ENCODE data around the gene RPL26. TPM values are rescaled to one million over a fixed set of nuclear protein-coding genes. Genes with fewer than 3 reads are reported as not detected.

Gene RPL26
- 1,000 to 10,000 TPM; 1,739 to 2,129 TPM for total RNA-seq
- 2,547 TPM for polyA plus RNA-seq (2013, experiment 1 of 2)
- 2,470 TPM for polyA plus RNA-seq (2013, experiment 2 of 2)
- long read RNA-seq, experiment 1, transcript RPL26-202 (2 exons, 456 nt), result minor isoform, 7 of 733 reads
- long read RNA-seq, experiment 1, transcript RPL26-209 (4 exons, 870 nt), result minor isoform, 8 of 733 reads
- long read RNA-seq, experiment 1, transcript RPL26-214 (4 exons, 528 nt), result major isoform, 222 of 733 reads
- long read RNA-seq, experiment 1, transcript RPL26-206 (4 exons, 763 nt), result minor isoform, 5 of 733 reads
- long read RNA-seq, experiment 1, partial matches to known transcripts, result 444 of 733 reads
- long read RNA-seq, experiment 1, other reads (novel, unspliced or antisense), result 46 of 733 reads
- long read RNA-seq, experiment 2, transcript RPL26-206 (4 exons, 763 nt), result minor isoform, 11 of 300 reads
- long read RNA-seq, experiment 2, transcript RPL26-209 (4 exons, 870 nt), result minor isoform, 9 of 300 reads
- long read RNA-seq, experiment 2, transcript RPL26-214 (4 exons, 528 nt), result major isoform, 250 of 300 reads
- long read RNA-seq, experiment 2, partial matches to known transcripts, result 17 of 300 reads
- long read RNA-seq, experiment 2, other reads (novel, unspliced or antisense), result 5 of 300 reads
- long read RNA-seq, experiment 3, transcript RPL26-214 (4 exons, 528 nt), result major isoform, 572 of 621 reads
- long read RNA-seq, experiment 3, transcript RPL26-209 (4 exons, 870 nt), result minor isoform, 17 of 621 reads
- long read RNA-seq, experiment 3, transcript RPL26-203 (2 exons, 569 nt), result minor isoform, 5 of 621 reads
- long read RNA-seq, experiment 3, partial matches to known transcripts, result 12 of 621 reads
- long read RNA-seq, experiment 3, other reads (novel, unspliced or antisense), result 10 of 621 reads
- long read RNA-seq, experiment 4, transcript RPL26-209 (4 exons, 870 nt), result major isoform, 47 of 88 reads
- long read RNA-seq, experiment 4, transcript RPL26-206 (4 exons, 763 nt), result minor isoform, 25 of 88 reads
- long read RNA-seq, experiment 4, partial matches to known transcripts, result 9 of 88 reads
- long read RNA-seq, experiment 4, other reads (novel, unspliced or antisense), result 4 of 88 reads

DNA sequence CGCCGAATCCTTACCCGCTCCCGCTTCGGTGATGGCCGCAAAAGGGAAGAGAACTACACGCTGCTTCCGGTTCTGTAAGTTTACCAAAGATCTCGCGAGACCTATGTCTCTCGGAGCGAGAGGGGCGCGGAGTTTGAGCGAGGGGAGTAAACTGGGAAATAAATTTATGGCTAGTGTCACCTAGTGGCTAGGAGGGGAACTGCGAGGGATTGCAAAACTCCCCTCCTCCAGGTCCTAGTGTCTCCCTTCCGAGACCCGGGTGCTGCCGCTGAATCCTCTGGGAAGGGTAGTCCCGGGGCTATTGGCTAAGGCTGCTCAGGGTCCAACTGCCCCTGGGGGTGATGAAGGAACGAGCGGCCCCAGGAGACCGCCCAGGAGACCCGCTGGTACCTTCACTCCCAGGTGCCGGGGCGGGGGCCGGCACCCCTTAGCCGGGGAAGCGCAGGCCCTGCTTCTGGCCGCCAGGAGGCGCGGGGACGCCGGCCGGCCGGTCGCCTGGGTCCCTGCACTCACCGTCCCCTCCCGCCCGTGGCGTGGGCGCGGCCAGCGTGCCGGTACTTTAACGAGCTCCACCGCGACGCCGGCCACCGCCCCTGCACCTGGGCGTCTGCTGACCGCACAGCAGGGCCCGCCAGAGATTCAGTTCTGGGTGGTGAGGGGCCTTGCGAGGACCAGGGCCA lies at the start of gene RPL26:
Gene RPL26 (minus strand): TSS at position 51 of the 680 bp plus-strand sequence. CDS start 883 bp downstream, outside the sequence.
- 0% methylated on average over 12 to 55 of the region's 55 CpGs for WGBS, 2 experiments (ENCODE audit: insufficient coverage in 1 of 2, insufficient read length in 1 of 2)
- peak within 1 kb of the TSS; percentile 67 for H3K27ac ChIP-seq (ENCODE audit: low read depth, low read length)
- H3K9me3 Mint-ChIP-seq, result no peaks in the 10 kb centered on the region

DNA sequence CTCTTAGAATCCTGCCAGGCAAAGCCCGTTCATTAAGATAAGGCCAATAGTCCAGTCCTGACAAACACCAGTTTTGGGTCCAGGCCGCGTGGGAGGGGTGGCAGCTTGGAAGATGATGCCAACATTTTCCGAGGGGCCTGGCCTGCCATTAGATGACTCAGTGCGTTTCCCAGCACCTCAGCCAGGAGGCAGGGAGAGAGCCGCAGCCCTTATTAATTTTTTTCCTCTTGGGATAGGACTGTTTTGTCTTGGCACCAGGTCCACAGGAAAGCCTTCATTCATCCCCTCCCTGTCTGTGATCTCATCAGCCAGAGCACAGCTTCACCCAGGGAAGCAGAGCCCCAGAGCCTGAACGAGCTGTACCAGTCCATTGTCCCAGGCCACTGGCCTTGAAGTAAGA lies 48.0 kb upstream of the RPL26 start:
- H3K4me1 Mint-ChIP-seq, result peaks cover 23% of the 10 kb centered on the region
- no peaks in the 10 kb centered on the region for H3K9me3 ChIP-seq (ENCODE audit: control insufficient read depth, low read length)
- H3K36me3 ChIP-seq (ENCODE audit: control insufficient read depth, insufficient read depth, low read length), result no peaks in the 10 kb centered on the region
- 89 to 90% methylated on average over 5 to 7 of the region's 7 CpGs for WGBS, 2 experiments (ENCODE audit: insufficient coverage in 1 of 2, insufficient read length in 1 of 2)
- no peaks in the 10 kb centered on the region for H3K27me3 ChIP-seq (ENCODE audit: control insufficient read depth, insufficient read depth, low read length, poor library complexity, severe bottlenecking)
- H3K4me3 ChIP-seq (ENCODE audit: low read length), result no peak overlapping the region
- peak; percentile 44 for DNase-seq
- no peaks in the 10 kb centered on the region for H3K27me3 Mint-ChIP-seq (ENCODE audit: insufficient read depth)
- no peaks in the 10 kb centered on the region for H3K9me3 Mint-ChIP-seq
- TF ChIP-seq, protein P1, sequence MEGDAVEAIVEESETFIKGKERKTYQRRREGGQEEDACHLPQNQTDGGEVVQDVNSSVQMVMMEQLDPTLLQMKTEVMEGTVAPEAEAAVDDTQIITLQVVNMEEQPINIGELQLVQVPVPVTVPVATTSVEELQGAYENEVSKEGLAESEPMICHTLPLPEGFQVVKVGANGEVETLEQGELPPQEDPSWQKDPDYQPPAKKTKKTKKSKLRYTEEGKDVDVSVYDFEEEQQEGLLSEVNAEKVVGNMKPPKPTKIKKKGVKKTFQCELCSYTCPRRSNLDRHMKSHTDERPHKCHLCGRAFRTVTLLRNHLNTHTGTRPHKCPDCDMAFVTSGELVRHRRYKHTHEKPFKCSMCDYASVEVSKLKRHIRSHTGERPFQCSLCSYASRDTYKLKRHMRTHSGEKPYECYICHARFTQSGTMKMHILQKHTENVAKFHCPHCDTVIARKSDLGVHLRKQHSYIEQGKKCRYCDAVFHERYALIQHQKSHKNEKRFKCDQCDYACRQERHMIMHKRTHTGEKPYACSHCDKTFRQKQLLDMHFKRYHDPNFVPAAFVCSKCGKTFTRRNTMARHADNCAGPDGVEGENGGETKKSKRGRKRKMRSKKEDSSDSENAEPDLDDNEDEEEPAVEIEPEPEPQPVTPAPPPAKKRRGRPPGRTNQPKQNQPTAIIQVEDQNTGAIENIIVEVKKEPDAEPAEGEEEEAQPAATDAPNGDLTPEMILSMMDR (conservative IDR thresholded peaks at IDR 0.05), result no peak
- H3K27ac ChIP-seq (ENCODE audit: low read depth, low read length), result no peak overlapping the region
- H3K36me3 Mint-ChIP-seq (ENCODE audit: low read depth), result no peaks in the 10 kb centered on the region
- H3K27ac Mint-ChIP-seq, result no peak overlapping the region
- H3K4me1 ChIP-seq (ENCODE audit: control insufficient read depth, insufficient read depth, low read length), result no peaks in the 10 kb centered on the region
- H3K4me3 Mint-ChIP-seq, result no peak overlapping the region
- H3K9ac ChIP-seq (ENCODE audit: extremely low read depth, low read length, poor library complexity, severe bottlenecking), result no peak overlapping the region

More for the DNA sequence above, at the start of gene RPL26:
- Histone ChIP-seq H3K4me1 (ENCODE audit: control insufficient read depth, insufficient read depth, low read length) (peaks cover 15% of the 10 kb centered on the region), H3K36me3 (ENCODE audit: control insufficient read depth, insufficient read depth, low read length) (peaks cover 40% of the 10 kb centered on the region), H3K27me3 (ENCODE audit: control insufficient read depth, insufficient read depth, low read length, poor library complexity, severe bottlenecking) (no peaks in the 10 kb centered on the region), H3K4me3 (ENCODE audit: low read length) (peak within 1 kb of the TSS; percentile 98), H3K9ac (ENCODE audit: extremely low read depth, low read length, poor library complexity, severe bottlenecking) (peak within 1 kb of the TSS; percentile 90), H3K9me3 (ENCODE audit: control insufficient read depth, low read length) (no peaks in the 10 kb centered on the region)
- TF ChIP-seq, protein P1 (conservative IDR thresholded peaks at IDR 0.05), result peak; percentile 99
- Mint-ChIP-seq H3K27me3 (ENCODE audit: insufficient read depth) (no peaks in the 10 kb centered on the region), H3K36me3 (ENCODE audit: low read depth) (peaks cover 45% of the 10 kb centered on the region), H3K4me3 (peak within 1 kb of the TSS; percentile 100), H3K27ac (peak within 1 kb of the TSS; percentile 99), H3K4me1 (peaks cover 38% of the 10 kb centered on the region)
- peak; percentile 100 for DNase-seq

DNA sequence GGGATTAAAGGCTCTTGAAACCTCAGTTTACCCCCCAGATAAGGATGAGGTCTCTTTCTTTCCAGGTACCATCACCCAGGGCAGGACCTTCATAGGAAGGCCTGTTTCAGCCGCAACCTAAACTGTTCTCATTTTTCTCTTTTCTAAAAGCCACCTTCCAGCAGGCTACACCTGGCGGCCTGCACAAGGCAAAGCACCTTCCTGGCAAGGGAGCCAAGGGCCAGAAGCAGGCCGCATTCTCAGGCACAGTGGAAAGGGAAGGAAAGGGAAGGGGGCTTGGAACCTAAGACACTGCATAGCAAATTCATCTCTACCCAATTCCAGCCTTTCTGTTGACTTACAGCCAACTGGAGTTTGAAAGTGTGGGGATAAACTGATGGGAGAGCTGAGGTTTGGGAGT lies 43.8 kb upstream of the RPL26 start:
- Histone ChIP-seq H3K27me3 (ENCODE audit: control insufficient read depth, insufficient read depth, low read length, poor library complexity, severe bottlenecking) (no peaks in the 10 kb centered on the region), H3K4me1 (ENCODE audit: control insufficient read depth, insufficient read depth, low read length) (no peaks in the 10 kb centered on the region), H3K4me3 (ENCODE audit: low read length) (no peak overlapping the region), H3K27ac (ENCODE audit: low read depth, low read length) (no peak overlapping the region), H3K36me3 (ENCODE audit: control insufficient read depth, insufficient read depth, low read length) (no peaks in the 10 kb centered on the region), H3K9ac (ENCODE audit: extremely low read depth, low read length, poor library complexity, severe bottlenecking) (no peak overlapping the region), H3K9me3 (ENCODE audit: control insufficient read depth, low read length) (no peaks in the 10 kb centered on the region)
- Mint-ChIP-seq H3K27me3 (ENCODE audit: insufficient read depth) (peaks cover 3% of the 10 kb centered on the region), H3K27ac (no peak overlapping the region), H3K4me3 (no peak overlapping the region), H3K36me3 (ENCODE audit: low read depth) (no peaks in the 10 kb centered on the region), H3K9me3 (no peaks in the 10 kb centered on the region), H3K4me1 (peaks cover 9% of the 10 kb centered on the region)
- peak; percentile 52 for DNase-seq
- 97% methylated on average over 3 of the region's 3 CpGs; no CpG with 5 or more reads in 1 of the 2 experiments for WGBS, 2 experiments (ENCODE audit: insufficient coverage in 1 of 2, insufficient read length in 1 of 2)
- TF ChIP-seq, protein P1 (conservative IDR thresholded peaks at IDR 0.05), result peak; percentile 39

All from endodermal cell (in vitro differentiated cells).